Sigmoid colon (tissue), 7 donors: Measurements from ENCODE around the gene ZIC5. TPM values are rescaled to one million over a fixed set of nuclear protein-coding genes. Genes with fewer than 3 reads are reported as not detected.

Source experiments
- DNase-seq: peaks from one replicate; pipeline ENCODE4 v3.0.0-alpha.2; 2019
- H3K27ac ChIP-seq, 4 donors: fragments of 200-600 bp; sonication (generic); one replicate each; pipeline ENCODE4 v1.5.1; 2016 to 2019; ENCODE audit warnings: mild to moderate bottlenecking in 1 of 4
- H3K27me3 ChIP-seq, 3 donors: fragments of 200-600 bp; sonication (generic); one replicate each; pipeline ENCODE4 v1.5.1; 2019; ENCODE audit warnings: mild to moderate bottlenecking in 1 of 3
- H3K36me3 ChIP-seq, 4 donors: fragments of 200-600 bp; sonication (generic); one replicate each; pipeline ENCODE4 v1.5.1; 2016 to 2019
- H3K4me1 ChIP-seq, 4 donors: fragments of 200-600 bp; sonication (generic); one replicate each; pipeline ENCODE4 v1.5.1; 2017 to 2019
- H3K4me3 ChIP-seq, 4 donors: fragments of 200-600 bp; sonication (generic); one replicate each; pipeline ENCODE4 v1.5.1; 2017 to 2019; ENCODE audit warnings: mild to moderate bottlenecking in 2 of 4, moderate library complexity in 1 of 4
- H3K9me3 ChIP-seq, 4 donors: fragments of 200-600 bp in 3 of 4; sonication (generic) in 3 of 4; one replicate each; pipeline versions ENCODE4 v1.5.1 to v1.6.1; 2013 to 2019
- EP300 ChIP-seq, 4 donors: sonication (generic); formaldehyde crosslinking; IDR thresholded peaks; one replicate each; pipeline ENCODE4 v1.6.1; 2017; ENCODE audit warnings: antibody characterized with exemption in 4 of 4
- POLR2A ChIP-seq, 2 donors: fragments of 450-650 bp; IDR thresholded peaks; one replicate each; pipeline ENCODE4 v1.6.1; 2016; ENCODE audit warnings: antibody characterized with exemption in 2 of 2, mild to moderate bottlenecking in 2 of 2, moderate library complexity in 2 of 2
- POLR2AphosphoS5 ChIP-seq, 4 donors: sonication (generic); formaldehyde crosslinking; IDR thresholded peaks; one replicate each; pipeline ENCODE4 v1.6.1; 2017; ENCODE audit warnings: antibody characterized with exemption in 4 of 4
- WGBS, 2 donors: extraction: QIAGEN DNeasy Blood & Tissue Kit; methylation state at CpG; one replicate each; pipeline ENCODE4 v1.1.7; 2013; 5-methylcytosine and 5-hydroxymethylcytosine counted together
- intact Hi-C: fragments of 100-400 bp; cut with DNase I; formaldehyde crosslinking; loops from one replicate; pipeline ENCODE4 v1.15.1; 2023
- polyA plus RNA-seq, 3 donors: library from polyadenylated mRNA; stranded (reverse); fragments of 200-250 nt; gene quantifications; one replicate each; pipeline ENCODE4 v1.2.3, GENCODE V29; 2013
- total RNA-seq, 4 donors: library from RNA; depleted of rRNA; stranded (reverse); fragments of >200 nt; gene quantifications; one replicate each; pipeline ENCODE4 v1.1.0, GENCODE V29; 2016
- TF ChIP-seq, protein P1 (sequence below), 4 experiments: fragments of 450-650 bp in 3 of 4; fragments of 200-600 bp in 1 of 4; IDR thresholded peaks; one replicate each; pipeline ENCODE4 v1.5.1; 2016 to 2019; ENCODE audit warnings: antibody characterized with exemption in 4 of 4, mild to moderate bottlenecking in 3 of 4, moderate library complexity in 2 of 4
- donor health status: healthy with polysubstance abuse.
- donor health status: Bipolar disorder and iron deficiency.
- donor health status: healthy.

Gene ZIC5
- total RNA-seq (not detected), polyA plus RNA-seq (not detected)

DNA sequence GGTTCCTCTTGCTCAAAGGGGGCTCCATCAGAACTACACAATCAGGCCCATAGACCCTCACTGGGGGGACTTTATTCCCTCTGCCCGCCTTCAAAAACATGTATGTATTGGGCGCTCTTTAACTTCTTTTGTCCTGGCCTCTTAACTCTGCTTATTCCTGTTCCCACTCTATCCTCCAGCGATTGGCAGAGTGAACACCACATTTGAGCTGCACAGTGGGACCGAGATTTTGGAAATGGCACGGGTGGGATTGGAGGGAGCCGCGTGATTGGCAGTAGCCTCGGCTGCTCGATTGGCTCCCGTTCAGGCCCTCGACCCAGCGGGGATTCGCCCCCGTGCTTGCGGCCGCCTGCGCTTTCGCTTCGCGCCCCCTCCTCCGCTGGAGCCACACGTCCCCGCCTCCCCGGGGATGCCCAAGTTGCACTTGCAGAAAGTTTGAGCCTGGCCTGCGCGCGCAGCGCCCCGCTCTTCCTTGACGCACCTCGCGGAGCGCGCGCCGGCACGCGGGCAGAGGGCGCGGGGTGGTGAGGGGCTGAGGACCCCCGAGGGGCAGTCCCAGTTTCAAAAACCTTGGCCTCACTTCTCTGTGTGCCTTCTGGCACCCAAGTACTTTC is at the start of gene ZIC5:
Gene ZIC5 (minus strand): TSS at position 192 of the 614 bp plus-strand sequence. CDS start 164 bp downstream, at position 28.
- no peak for DNase-seq
- Histone ChIP-seq H3K4me1 (peaks cover 0 to 43% (median 38%) of the 10 kb centered on the region in 4 donors), H3K27me3 (peaks cover 90 to 99% (median 97%) of the 10 kb centered on the region in 3 donors), H3K9me3 (peaks cover 0 to 2% (median 0%) of the 10 kb centered on the region in 4 donors), H3K4me3 (peak within 1 kb of the TSS in 3 of 4 donors; percentile 15 to 25 (median 22)), H3K27ac (no peak within 1 kb of the TSS), H3K36me3 (no peaks in the 10 kb centered on the region)
- TF ChIP-seq EP300 (IDR thresholded peaks at IDR 0.05) (no peak), POLR2A (IDR thresholded peaks at IDR 0.05) (no peak), POLR2AphosphoS5 (IDR thresholded peaks at IDR 0.05) (no peak)
- TF ChIP-seq, protein P1, sequence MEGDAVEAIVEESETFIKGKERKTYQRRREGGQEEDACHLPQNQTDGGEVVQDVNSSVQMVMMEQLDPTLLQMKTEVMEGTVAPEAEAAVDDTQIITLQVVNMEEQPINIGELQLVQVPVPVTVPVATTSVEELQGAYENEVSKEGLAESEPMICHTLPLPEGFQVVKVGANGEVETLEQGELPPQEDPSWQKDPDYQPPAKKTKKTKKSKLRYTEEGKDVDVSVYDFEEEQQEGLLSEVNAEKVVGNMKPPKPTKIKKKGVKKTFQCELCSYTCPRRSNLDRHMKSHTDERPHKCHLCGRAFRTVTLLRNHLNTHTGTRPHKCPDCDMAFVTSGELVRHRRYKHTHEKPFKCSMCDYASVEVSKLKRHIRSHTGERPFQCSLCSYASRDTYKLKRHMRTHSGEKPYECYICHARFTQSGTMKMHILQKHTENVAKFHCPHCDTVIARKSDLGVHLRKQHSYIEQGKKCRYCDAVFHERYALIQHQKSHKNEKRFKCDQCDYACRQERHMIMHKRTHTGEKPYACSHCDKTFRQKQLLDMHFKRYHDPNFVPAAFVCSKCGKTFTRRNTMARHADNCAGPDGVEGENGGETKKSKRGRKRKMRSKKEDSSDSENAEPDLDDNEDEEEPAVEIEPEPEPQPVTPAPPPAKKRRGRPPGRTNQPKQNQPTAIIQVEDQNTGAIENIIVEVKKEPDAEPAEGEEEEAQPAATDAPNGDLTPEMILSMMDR (IDR thresholded peaks at IDR 0.05), result no peak
- WGBS, 2 donors, result 7 to 11% methylated on average over 41 of the region's 41 CpGs
- intact Hi-C loops, result no loop called here

DNA sequence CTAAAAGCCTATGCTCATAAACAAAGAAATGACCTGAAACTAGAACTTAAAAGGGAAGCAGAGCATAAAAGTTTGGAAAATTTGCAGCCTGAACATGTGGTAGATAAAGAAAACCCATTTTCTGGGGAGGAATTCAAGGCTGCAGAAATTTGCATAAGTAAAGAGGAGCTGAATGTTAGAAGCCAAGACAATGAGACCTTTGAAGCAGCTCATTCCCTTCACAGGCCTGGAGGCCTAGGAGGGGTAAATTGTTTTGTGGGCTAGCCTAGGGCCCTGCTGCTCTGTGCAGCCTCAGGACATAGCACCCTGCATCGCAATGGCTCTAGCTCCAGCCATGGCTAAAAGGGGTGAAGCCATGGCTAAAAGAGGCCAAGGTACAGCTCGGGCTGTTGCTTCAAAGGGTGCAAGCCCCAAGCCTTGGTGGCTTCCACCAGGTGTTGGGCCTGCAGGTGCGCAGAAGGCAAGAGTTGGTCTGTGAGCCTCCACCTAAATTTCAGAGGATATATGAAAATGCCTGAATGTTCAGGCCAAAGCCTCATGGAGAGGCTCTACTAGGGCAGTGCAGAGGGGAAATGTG is 48.3 kb upstream of the ZIC5 start:
- TF ChIP-seq POLR2AphosphoS5 (IDR thresholded peaks at IDR 0.05) (no peak), POLR2A (IDR thresholded peaks at IDR 0.05) (no peak), EP300 (IDR thresholded peaks at IDR 0.05) (no peak)
- TF ChIP-seq, protein P1 (IDR thresholded peaks at IDR 0.05), result no peak
- Histone ChIP-seq H3K4me3 (no peak overlapping the region), H3K36me3 (no peaks in the 10 kb centered on the region), H3K27ac (no peak overlapping the region), H3K27me3 (no peaks in the 10 kb centered on the region), H3K4me1 (no peaks in the 10 kb centered on the region), H3K9me3 (no peaks in the 10 kb centered on the region)
- intact Hi-C loops, result no loop called here
- DNase-seq, result no peak
- WGBS, 2 donors, result 96 to 98% methylated on average over 3 of the region's 3 CpGs

DNA sequence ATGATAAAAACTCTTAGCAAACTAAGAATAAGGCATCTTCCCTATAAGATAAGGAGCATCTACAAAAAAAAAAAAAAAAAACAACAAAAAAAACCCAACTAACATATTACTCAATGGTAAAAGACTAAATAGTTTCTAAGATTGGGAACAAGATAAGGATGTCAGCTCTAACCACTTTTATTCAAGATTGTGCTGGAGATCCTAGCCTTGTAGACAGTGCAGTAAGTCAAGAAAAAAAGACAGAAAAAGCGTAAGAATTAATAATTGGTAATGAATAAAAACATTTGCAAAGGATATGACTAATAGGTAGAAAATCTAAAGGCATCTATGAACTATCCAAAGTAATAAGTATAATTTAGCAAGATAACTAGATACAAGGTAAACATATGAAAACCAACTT is 43.1 kb upstream of the ZIC5 start:
- TF ChIP-seq, protein P1 (IDR thresholded peaks at IDR 0.05), result no peak
- no peak for TF ChIP-seq POLR2A (IDR thresholded peaks at IDR 0.05)
- TF ChIP-seq POLR2AphosphoS5 (IDR thresholded peaks at IDR 0.05), result no peak
- no peak for TF ChIP-seq EP300 (IDR thresholded peaks at IDR 0.05)
- Histone ChIP-seq H3K27me3 (peaks cover 0 to 5% (median 0%) of the 10 kb centered on the region in 3 donors), H3K4me3 (no peak overlapping the region), H3K36me3 (no peaks in the 10 kb centered on the region), H3K4me1 (no peaks in the 10 kb centered on the region), H3K27ac (no peak overlapping the region), H3K9me3 (no peaks in the 10 kb centered on the region)
- 91 to 96% methylated on average over 1 of the region's 1 CpG for WGBS, 2 donors
- DNase-seq, result no peak
- intact Hi-C loops, result no loop called here

DNA sequence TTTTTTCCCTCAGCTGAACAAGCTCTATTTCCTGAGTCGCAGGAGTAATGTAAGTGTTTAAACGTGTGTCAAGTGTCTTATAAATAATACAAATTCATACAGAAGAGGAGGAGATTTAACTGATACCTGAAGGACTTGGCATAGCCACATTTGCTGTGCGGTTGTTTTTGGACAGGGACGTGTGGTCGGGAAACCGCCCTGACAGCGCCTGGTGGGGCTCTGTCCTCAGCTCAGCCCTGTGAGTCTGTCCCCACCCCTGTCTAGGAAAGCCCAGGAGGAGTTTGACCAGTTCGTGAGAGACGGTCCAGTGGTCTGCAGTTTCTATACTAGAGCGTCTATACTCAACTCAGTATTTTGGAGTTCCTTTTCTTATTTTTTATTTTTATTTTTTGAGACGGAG is 26.7 kb upstream of the ZIC5 start:
- peaks cover 35 to 71% (median 60%) of the 10 kb centered on the region in 3 donors for H3K27me3 ChIP-seq
- no peak overlapping the region for H3K4me3 ChIP-seq
- intact Hi-C loops, result loop anchor here (10.0 kb wide), 1 partner anchor 393 kb away; the partner anchor contains the start of gene CLYBL
- 89 to 94% methylated on average over 11 of the region's 11 CpGs for WGBS, 2 donors
- no peak overlapping the region for H3K27ac ChIP-seq
- TF ChIP-seq POLR2A (IDR thresholded peaks at IDR 0.05) (no peak), POLR2AphosphoS5 (IDR thresholded peaks at IDR 0.05) (no peak), EP300 (IDR thresholded peaks at IDR 0.05) (no peak)
- TF ChIP-seq, protein P1 (IDR thresholded peaks at IDR 0.05), result no peak
- H3K9me3 ChIP-seq, result no peaks in the 10 kb centered on the region
- DNase-seq, result no peak
- H3K36me3 ChIP-seq, result no peaks in the 10 kb centered on the region
- no peaks in the 10 kb centered on the region for H3K4me1 ChIP-seq
